T-helper 9 cell (primary cell): ENCODE measurements around the gene ERC2.

Source experiments
- DNase-seq: peaks from one replicate; pipeline ENCODE4 v3.0.0-alpha.2; 2020

The ERC2 gene

DNA sequence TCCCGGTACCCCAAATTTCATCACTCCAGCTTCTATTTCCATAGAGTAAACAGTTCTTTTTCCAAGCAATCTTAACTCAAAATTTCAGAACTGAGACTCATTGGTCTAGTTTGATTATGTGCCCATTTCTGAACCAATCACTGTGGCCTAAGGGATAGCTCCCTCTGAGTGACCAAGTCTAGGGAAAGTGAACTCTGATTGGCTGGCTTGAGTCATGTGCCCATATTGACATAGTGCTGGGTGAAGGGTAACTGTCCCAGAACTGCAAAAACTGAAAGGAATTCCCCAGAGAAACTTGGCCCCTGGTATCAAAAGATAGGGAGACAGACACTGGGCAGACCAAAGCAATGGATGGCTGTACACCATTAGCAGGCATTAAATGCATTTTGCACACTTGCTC is 810.0 kb downstream of the ERC2 start:
- no peak for DNase-seq

DNA sequence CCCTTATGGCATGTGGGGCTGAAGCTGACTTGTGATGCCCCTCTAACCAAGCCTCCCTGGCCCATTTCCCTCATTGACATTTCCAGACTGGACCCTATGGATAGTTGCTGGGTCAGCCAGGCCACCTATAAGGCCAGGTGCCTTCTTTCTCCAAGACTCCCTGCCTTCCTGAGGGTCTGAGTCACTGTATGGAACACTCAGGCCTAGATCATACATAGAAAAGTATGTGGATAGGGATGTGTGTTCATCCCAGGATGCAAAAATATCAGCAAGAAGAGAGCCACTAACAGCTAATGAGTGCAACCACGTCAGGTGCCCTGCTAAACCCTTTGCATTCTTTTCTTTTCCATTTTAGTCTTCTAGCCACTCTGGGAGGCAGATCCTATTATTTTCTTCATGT is 812.7 kb downstream of the ERC2 start:
- DNase-seq, result no peak

DNA sequence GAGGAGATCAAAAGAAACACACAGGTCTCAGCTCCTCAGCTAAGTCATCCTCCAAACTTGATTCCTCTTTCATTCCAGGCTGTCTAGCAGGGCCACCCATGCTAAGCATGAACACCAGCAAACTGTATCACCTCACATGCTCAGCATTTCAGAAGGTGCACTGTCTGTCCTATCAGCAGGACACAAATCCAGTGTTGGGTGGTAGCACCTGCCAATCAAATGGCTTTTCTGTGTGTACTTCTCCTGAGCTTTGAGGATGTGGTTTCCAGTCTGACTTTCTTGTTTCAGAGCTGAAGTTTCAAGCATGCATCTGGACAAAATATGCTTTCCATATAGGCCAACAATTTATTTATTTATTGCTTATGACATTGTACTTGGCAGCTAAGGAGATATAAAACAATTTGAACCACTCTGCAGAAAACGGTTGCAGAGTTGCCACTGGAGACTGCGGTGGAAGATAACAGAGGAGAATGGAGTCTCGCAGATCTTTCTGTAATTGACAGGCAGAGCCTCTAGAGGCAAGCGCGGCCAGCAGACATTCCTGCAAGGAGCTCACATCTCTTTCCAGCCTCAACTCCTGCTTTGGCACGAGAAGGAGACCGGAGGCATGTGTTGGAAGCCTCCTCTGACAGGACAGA is 814.0 kb downstream of the ERC2 start:
- DNase-seq, result no peak

DNA sequence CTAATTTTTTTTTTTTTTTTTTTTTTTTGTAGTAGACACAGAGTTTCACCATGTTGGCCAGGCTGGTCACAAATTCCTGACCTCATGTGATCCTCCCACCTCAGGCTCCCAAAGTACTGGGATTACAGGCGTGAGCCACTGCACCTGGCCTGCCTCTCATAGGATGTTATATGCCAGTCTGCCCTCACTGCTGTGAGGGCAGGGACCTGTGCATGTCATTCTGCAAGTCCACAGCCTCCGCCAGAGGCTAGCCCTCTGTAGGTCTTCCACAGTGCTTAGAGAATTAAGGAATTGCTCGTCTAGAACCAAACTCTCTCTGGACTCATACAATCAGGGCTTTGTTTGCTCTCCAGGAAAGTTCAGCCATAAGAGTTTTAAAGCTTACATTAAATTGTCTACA is 817.3 kb downstream of the ERC2 start:
- no peak for DNase-seq

DNA sequence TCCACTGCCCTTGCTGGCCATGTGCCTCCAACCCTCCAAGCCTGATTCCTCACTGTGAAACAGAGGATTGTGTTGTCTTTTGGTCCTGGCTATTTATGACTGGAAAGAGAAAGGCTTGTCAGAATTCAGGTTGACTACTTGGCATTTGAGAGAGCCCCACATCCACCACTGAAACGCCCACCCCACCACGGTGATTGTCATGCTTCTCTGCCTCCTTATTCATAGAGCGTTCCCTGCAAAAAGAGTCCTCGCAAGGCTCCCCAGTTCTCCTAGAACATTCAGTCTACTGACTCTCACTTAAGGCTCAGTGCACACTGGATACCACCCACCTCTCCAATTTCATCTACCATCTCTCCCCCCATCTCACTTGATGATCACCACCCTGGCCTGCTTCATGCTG is 818.3 kb downstream of the ERC2 start:
- no peak for DNase-seq

DNA sequence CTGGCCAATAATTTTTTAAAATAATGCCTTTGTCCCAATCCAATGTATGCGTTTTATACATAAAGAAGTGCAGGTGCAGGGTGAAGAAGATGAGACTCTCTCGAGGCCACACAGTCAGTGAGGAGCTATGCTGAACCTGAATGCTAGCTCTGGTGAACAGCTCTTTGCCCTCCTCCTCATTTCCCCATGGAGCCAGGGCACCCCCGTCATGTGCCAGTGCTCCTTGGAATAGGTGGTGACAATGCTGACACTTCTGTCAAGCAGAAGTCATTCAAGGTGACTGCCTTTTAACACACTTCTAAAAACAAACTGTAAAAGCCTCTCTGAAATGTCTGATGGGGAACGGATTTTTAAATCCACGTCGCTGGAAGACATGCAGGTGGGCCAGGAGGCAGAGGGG is 818.7 kb downstream of the ERC2 start:
- DNase-seq, result no peak

DNA sequence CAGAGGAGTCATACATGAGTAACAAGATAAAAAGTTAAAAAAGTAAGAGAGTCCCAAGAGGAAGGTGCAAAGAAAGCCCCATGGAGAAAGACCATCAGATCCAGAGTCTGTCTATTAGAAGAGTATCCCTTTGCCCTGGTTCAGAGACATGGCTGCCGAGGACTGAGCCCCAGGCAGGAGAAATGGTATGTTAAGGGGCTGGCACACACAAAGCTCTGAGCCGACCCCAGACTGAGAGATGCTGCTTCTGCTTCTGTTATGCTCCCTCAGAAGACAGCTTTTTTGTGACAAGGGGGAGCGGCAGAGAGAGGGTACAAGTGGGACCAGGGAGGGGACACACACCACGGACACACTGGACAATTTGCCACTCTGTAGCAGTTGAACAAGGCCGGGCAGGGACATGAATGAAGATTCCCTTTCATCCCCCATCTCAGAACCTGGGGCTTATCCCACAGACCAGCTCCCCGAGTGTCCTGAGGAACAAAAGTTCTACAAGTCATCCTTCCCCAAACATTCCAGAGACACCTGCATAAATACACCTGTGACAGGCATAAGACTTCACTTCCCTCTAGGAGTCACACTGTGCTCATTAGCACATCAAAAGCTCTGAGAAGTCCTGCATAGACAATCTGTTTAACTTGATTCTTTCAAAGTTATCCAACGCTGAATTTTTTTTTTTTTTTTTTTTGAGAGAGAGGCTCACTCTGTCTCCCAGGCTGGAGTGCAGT is 819.5 kb downstream of the ERC2 start:
- DNase-seq, result no peak

DNA sequence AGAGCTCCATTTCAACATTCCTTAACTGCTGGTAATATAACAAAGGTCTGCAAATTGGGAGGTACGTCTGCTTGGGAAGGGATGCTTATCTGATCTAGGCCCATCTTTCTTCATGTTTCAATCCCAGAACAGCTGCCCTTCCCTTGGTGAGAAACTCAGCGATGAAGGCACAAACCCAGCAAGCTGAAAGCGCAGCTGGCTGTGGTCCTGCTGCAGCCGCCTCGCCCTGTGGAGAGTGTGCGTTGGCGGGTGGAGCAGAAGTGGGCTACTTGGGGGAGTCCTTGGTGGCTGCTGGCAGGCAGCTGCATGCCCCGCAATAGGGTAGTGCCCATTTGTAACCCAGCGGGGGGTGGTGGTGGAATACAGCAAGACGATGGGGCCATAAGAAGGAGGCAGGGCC is 820.6 kb downstream of the ERC2 start:
- no peak for DNase-seq

DNA sequence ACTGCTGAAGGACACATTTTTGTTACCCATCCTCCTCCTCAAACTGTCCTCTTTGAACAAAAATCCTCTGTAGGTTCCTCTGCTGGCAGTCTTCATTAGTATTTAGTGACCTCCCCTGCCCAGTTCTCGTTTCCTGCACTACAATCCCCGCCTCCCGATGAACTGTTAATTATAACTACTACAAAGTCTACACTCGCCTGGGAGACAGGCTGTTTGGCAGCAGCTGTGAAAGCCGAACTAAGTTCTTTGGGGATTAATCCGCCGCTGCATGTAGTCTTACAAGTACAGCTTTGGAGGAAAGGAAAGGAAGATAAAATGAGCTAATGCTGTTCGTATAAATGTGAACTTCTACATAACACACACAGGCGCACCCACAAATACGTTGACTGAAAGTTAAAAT is 821.2 kb downstream of the ERC2 start:
- DNase-seq, result no peak

DNA sequence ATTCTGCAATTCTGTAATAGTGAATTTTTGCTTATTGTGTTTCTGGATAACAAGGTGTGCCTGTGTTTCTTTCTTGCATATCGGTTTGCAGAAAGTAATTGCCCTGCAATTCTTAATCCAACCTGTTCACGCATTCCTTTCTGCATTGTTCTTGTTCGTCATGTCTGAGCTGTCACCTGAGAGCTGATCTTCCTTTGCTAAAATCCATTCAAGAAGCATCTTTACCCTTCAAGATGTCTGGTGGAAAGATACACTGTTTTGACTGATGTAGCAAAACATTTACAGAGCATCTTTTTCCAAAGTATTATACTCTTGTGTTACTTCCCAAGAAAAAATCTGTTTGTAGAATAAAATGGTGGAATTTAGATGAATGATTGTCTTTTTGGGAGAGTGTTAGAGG is 822.1 kb downstream of the ERC2 start:
- no peak for DNase-seq

DNA sequence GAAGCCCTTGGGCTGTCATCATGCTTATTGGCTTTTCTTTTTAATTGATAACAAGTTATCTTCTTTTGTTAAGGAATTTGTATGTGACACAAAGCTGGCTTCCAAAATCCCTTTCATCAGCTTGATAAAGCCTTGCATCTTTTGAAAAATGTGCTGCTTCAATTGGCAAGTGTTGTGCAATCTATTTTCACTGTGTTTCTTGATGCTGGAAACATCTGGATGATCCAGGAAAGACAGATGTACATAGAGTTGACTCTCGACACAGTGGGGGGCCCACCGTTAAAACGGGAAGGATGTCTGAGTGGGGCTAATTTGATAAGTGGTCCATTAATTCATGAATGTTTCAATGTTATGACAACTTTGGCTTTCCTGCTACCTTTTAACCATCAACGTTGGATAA is 822.8 kb downstream of the ERC2 start:
- DNase-seq, result no peak

DNA sequence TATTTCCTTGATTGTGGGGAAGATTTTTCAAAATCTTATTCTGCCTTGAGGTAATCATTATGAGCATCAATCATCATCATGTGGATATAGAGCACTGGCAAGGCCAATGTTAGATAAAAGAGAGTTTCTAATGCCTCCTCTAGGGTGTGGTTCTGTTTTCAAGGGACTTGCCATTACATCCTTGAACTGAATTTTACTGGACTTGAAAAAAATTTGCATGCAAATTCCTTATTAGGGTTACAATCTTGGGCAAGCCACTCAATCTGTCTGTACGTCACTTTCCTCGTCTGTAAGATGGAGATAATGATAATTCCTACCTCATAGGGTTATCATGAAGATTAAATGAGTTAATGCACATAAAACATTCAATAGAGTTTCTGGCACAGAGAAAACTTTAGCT is 825.0 kb downstream of the ERC2 start:
- DNase-seq, result no peak

DNA sequence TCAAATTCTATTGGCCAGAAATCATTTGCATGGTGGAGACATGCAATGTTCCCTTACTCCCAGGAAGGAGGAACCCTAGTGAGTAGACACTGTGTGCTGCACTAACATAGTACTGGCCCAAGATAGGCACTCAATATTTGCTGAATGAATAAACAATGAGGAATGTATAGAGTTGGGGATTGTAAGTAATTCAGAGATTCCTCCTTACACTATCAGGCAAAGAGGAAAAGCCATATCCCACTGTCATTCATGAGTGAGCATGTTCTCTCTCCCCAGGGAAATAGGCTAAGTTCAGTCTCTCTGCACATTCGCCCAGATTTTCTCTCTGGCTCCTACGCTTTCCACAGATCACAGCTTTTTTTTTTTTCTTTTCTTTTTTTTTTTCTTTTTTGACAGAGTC is 826.3 kb downstream of the ERC2 start:
- no peak for DNase-seq

DNA sequence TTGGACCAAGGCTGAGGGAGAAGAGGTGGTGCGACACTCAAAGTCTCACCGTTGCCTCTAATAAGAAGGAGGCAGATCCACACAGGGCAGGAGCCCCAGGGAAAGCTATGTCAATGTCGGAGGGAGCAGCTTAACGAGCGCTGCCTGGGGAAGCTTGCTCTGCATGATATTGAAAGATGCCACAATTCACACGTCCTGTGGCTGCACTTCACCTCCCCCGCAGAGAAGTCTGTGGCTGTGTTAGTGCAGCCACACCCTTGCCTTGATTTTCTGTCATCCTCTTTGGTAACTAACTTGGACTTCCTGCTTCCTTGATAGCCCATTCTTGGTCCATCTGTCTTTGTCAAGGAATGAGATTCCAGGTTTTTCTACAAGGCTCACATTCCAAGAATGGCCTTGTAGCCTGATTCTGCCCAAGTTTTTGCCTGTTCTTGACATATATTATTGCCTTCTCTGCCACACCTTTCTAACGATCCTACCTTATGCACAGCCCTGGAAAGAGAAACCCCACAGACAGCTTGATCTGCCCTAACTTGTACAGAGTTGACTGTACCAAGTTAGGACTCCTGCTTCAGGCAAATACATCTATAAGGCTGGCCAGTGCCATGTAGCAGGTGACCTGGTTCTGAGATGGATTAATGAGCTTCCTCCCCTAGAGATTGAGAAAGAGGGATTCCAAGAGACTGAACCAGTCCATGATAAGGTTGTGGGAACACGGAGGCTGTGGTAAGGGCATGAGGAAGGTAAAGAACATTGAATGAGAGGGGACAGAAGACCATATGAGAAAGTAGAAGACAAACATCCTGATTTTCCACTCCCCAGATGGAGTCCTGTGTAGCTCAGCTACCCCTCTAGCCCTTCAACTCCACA is 828.1 kb downstream of the ERC2 start:
- DNase-seq, result no peak

DNA sequence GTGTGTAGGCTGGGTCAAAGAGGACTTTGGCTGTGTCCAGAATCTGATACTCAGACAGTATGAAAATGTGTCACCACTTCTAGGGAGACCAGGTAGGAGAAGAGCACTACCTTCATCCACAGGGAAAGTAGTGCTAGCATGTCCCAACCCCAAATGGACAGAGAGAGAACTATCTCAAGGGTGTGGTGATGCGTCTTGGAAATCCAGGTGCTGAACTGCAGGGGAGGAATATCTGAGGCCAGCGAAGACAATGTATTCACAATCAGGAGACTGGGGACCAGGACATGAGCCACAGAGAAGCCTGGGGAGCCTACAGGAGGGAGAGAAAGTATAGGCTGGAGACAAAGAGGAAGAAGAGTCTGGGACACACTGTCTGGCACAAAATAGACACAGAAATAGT is 829.1 kb downstream of the ERC2 start:
- no peak for DNase-seq

DNA sequence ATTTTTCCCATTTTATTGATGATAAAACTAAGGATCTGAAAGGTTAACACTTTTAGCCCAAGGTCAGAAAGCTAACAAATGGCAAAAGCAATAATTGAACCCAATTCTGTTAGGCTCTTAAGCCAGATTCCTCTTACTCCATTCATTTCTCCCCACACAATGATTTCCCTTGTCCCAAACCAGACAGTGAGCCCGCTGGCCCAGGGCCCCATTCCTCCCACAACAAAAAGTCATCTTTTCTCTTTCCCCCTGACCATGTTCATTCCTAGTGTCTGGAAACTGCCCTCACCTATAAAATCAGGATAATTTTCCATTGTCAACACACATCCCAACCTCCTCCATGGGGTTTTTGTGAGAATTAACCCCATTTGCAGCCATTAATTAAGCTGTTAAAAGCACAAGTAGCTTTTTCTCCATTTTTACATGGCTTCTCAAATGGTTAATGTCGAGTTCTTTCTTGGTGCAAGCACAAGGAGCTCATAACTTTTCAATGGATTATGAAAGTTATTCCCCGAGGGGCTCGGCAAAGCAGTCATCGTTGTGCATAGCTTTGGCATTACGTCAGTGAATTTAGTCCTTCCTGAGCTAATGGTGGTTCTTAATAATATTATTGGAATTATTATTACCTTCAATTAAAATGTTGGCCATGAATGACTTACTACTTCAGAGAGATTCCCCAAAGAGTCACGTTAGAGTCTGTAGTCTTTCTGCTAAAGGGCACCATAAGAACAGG is 830.2 kb downstream of the ERC2 start:
- DNase-seq, result no peak

DNA sequence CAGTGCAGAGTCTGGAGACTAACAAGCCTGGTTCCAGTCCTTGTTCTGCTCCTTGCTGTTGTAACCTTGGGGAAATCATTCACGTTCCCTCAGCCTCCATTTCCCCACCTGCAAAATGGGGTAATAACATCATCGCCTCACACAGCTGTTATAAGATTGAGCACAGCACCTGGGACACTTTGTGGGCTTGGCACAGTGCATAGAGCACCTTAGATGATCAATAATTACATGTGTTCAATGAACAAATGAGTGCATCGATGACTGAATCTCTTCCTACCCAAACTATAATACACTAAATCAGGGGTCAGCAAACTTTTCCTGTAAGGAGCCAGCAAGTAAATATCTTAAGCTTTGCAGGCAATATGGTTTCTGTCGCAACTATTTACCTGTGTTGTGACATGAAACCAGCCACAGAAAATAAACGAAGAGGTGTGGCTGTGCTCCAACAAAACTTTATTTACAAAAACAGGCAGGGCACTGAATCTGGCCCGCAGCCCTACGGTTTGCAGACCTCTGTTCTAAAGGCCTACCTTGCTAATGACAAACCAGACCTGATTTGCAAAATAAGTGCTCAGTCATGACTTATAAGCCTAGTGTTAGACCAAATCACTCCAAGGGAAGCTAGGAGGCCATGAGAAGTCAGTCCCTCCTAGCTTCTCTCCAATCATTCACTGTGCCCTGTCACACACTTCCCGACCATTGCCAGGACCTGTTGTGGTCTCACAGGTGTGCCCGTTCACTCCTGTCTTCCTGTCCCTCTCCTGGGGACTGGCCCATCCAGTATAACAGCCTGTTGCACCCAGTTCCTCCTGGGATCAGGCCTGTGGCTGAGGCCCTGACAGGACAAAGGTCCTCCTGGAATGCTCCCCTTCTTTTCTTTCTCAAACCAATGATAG is 831.7 kb downstream of the ERC2 start:
- no peak for DNase-seq

DNA sequence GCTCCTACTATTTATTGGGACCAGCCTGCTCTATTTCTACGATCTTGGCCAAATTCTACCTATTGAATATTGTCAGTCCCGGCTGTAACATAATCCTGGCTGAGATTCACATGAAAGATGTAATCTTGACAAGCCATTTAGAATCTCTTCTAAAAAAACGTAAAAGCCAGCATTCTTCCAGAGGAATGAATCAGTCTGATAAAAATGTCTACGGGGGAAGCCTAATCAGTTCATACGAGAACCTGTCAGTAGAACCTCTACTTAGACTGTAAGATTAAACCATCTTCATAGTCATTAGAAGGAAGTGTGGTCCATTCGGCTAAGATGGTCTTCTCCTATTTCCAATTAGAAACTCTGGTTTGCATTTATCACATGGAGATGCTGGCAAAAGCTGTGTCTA is 833.9 kb downstream of the ERC2 start:
- DNase-seq, result no peak

DNA sequence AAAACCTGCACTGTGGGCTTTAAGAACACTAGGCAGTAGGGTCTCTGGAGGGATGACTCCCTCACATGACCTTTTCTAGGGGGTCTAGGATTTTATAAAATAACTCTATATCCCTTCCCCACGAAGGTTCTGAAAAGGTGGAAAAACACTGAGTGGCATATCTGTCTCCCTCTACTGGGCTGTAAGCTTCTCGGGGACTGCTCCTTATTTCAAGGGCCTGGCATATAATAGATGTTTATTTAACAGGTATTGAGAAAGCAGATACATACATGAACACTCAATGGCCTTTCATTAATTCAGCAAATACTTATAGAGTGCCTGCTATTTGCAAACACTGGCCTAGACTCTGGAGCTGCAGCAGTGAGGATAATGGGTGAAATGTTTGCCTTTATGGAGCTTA is 834.9 kb downstream of the ERC2 start:
- no peak for DNase-seq

DNA sequence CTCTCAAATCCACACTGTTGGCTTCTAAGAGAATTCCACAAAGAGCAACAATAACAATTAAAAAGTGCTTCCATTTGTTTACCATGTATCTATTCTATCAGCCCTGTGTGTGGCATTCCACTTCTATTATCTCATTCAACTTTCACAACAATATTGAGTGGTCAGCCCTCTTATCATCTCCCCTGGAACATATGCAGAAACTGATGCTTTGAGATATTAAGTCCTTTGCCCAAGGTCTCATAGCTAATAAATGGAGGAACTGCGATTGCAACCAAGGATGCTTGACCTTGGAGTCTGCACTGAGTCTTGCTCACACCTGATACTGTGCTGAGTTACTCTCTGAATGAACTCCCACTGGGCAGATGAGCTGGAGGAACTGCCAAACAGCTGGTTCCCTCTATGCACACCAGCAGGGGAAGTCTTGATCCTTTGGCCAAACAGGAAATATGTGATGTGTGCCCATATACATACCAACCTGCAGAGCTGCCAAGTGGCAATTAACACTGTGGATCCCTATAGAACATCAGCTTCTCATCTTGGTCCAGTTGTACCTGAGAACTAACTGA is 836.4 kb downstream of the ERC2 start:
- no peak for DNase-seq

DNA sequence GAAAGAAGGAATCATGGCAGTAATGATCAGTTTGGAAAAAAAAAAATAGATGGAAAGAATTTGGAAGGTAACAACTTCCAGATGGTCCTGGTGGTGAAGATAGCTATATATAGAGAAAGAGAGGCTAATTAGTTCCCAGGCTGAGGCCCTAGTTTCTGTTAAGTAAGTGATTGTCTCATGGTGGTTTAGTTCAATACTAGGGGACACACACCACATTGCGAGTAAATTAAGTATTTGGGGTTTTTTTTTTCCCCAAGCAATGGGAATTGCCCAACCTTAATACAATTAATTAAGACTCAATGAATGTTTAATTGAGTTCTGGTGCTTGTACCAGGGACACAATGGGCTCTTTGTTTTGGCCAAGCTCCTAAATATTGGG is 837.4 kb downstream of the ERC2 start:
- no peak for DNase-seq
